RWPE1 (cell line): ENCODE data around the gene GPNMB.

Experiments used
- CTCF ChIA-PET: fragments of 350-600 bp; sonication (Branson Sonifier 250); formaldehyde crosslinking; extraction: SDS; loops from one replicate; lab custom pipeline; 2021; lab: Yijun Ruan, JAX
- POLR2A ChIA-PET: fragments of 400-600 bp; formaldehyde crosslinking; extraction: SDS; loops from one replicate; lab custom pipeline; 2020; ENCODE audit warnings: antibody characterized with exemption; ENCODE audit not compliant: low non-redundant PET; lab: Yijun Ruan, JAX
- DNase-seq: peaks from one replicate; pipeline ENCODE4 v3.0.0; 2012; ENCODE audit warnings: low spot score
- H3K27ac ChIP-seq: fragments of 450-650 bp; 2 replicates; pipeline ENCODE4 v1.5.1; 2017
- CTCF ChIP-seq: fragments of 450-650 bp; conservative IDR thresholded peaks from 2 replicates; pipeline ENCODE4 v1.5.1; 2017; ENCODE audit warnings: low read depth, mild to moderate bottlenecking

GPNMB gene

GRCh38 chr7:23291957-23292560 lies 45.5 kb downstream of the GPNMB start:
- CTCF ChIA-PET, result interaction anchor here (0.6 to 1.8 kb wide), 2 partner anchors 19 to 1849 kb away, joined by 5 read pairs; no protein-coding TSS in a partner anchor
- POLR2A ChIA-PET, result no interaction called here
- H3K27ac ChIP-seq, result no peak overlapping the region
- TF ChIP-seq CTCF, result no peak
- DNase-seq, result no peak

GRCh38 chr7:23292623-23293022 lies 46.0 kb downstream of the GPNMB start:
- H3K27ac ChIP-seq, result no peak overlapping the region
- ChIA-PET POLR2A (no interaction called here), CTCF (interaction anchor here (0.6 to 1.8 kb wide), 2 partner anchors 20 to 1849 kb away, joined by 5 read pairs; no protein-coding TSS in a partner anchor)
- TF ChIP-seq CTCF, result no peak
- DNase-seq, result no peak

- no peak for DNase-seq
- TF ChIP-seq CTCF, result no peak
- ChIA-PET CTCF (interaction anchor here (1.8 kb wide), 1 partner anchor 21 kb away, joined by 5 read pairs; no protein-coding TSS in a partner anchor), POLR2A (no interaction called here)
- H3K27ac ChIP-seq, result peak overlapping the region; percentile 13; the same call in 1 of the 2 replicates
These were observed 47.0 kb downstream of the GPNMB start for GRCh38 chr7:23293500-23294073.

GRCh38 chr7:23294549-23295400 lies 48.2 kb downstream of the GPNMB start:
- ChIA-PET CTCF (interaction anchor here (1.1 kb wide), 1 partner anchor 136 kb away, joined by 4 read pairs; no protein-coding TSS in a partner anchor), POLR2A (no interaction called here)
- no peak overlapping the region for H3K27ac ChIP-seq
- no peak for TF ChIP-seq CTCF
- no peak for DNase-seq

GRCh38 chr7:23295401-23295697 lies 48.8 kb downstream of the GPNMB start:
- ChIA-PET CTCF (interaction anchor here (1.1 kb wide), 1 partner anchor 135 kb away, joined by 4 read pairs; no protein-coding TSS in a partner anchor), POLR2A (no interaction called here)
- H3K27ac ChIP-seq, result no peak overlapping the region
- no peak for DNase-seq
- no peak for TF ChIP-seq CTCF

- POLR2A ChIA-PET, result interaction anchor here (0.6 kb wide), 1 partner anchor 20 kb away, joined by 4 read pairs; no protein-coding TSS in a partner anchor
- no peak for TF ChIP-seq CTCF
These were observed 51.7 kb downstream of the GPNMB start for GRCh38 chr7:23298141-23298881.

More at GRCh38 chr7:23298141-23298881, 51.7 kb downstream of the GPNMB start:
- DNase-seq, result peak; percentile 39
- H3K27ac ChIP-seq, result peak overlapping the region; percentile 90
- CTCF ChIA-PET, result interaction anchor here (0.6 to 0.7 kb wide), 3 partner anchors 49 to 1190 kb away, joined by 3 to 5 read pairs (median 5); no protein-coding TSS in a partner anchor
